ENCODE measurements around the gene LMAN1L. TPM values are rescaled to one million over a fixed set of nuclear protein-coding genes. Genes with fewer than 3 reads are reported as not detected.
"Not testable (repeated sequence)": the region's sequence is repeated elsewhere in the genome, so short reads cannot be mapped to it uniquely, and the experiment has no call there.

Gene LMAN1L
- total RNA-seq, 1 experiment from 2014 or later = not detected

DNA sequence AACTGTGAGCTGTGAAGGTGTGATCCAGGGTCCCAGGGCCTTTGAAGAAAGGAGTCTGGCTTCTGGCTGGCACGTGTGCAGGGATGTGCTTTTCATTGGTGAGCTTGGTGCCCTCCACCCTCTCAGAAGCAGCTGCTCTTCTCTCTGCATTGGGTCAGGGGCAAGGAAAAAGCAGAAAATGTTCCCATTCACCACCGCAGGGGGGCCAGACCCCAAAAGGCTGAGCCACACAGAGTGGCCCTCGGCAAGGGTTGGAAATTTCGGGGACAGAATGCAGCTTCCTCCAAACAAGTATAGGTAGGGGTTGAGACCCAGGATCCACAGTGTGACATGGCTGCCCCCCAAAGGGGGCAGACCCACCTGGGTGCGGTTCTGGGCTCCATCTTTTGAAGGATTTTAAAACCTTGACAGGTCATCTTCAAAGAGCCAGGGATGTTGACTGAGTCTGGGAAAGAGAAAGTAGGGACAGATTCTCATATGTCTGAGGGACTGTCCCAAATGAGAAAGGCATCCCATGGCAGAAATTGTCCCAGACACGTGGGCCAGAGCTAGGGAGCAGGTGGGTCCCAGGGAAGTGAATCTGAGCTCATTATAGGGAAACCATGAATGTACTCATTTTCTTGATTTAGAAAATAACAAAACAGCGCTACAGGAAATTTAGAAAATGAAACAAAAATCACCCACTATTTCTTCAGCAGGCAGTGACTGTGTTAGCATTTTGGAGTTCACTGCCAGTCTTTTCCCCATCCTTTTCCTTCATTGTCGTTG, 28.0 kb upstream of the LMAN1L start (continued):
- TF ChIP-seq CBFB (CRISPR knock-in tag; IDR thresholded peaks at IDR 0.05; ENCODE audit: low read depth) = no peak
- no peak for TF ChIP-seq ESRRA (CRISPR knock-in tag; IDR thresholded peaks at IDR 0.05; ENCODE audit: borderline replicate concordance)
- TF ChIP-seq, protein P1, sequence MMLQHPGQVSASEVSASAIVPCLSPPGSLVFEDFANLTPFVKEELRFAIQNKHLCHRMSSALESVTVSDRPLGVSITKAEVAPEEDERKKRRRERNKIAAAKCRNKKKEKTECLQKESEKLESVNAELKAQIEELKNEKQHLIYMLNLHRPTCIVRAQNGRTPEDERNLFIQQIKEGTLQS (CRISPR knock-in tag; conservative IDR thresholded peaks at IDR 0.05) = no peak
- TF ChIP-seq, protein P2, sequence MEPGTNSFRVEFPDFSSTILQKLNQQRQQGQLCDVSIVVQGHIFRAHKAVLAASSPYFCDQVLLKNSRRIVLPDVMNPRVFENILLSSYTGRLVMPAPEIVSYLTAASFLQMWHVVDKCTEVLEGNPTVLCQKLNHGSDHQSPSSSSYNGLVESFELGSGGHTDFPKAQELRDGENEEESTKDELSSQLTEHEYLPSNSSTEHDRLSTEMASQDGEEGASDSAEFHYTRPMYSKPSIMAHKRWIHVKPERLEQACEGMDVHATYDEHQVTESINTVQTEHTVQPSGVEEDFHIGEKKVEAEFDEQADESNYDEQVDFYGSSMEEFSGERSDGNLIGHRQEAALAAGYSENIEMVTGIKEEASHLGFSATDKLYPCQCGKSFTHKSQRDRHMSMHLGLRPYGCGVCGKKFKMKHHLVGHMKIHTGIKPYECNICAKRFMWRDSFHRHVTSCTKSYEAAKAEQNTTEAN (CRISPR knock-in tag; IDR thresholded peaks at IDR 0.05) = no peak

DNA sequence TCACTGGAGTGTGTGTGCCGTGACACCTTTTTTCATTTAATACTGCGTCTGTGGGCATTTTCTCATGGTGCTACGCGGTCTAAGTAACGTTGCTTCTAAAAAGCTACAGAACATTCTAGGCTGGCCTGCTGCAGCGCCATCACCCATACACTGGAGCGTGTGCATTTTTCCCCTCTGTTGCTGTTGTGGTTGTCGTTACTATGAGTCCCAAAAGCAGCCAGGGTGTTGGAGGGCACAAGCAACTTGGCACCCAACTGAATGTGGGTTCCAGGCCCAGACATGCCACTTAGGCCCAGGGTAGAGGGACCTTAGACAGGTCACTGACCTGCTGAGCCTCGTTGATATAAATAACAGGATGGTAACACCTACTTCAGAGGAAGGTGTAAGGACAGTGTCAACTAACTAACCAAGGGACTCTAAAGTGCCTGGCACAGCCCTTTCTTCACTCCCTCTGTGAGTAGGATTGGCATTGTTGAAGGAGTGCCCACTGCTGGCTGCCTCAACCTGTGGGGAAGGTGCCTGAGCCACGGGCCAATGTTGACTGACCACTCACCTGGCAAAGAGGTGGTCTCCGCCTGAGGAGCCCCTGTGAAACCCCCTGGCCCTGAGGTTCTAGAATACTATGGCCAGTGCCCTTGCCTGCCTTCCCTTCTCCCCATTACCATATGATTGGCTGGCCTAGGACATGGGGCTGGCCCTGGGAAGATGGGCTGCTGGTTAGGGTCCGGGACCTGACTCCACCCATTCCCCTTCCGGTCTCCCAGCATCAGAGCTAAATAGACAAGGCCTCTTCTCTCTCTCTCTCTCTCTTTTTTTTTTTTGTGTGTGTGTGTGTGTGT, 27.2 kb upstream of the LMAN1L start:
- Mint-ChIP-seq H3K9me3 (no peaks in the 10 kb centered on the region), H3K27me3 (ENCODE audit: low read depth) (peaks cover 12% of the 10 kb centered on the region), H3K4me1 (peaks cover 52% of the 10 kb centered on the region), H3K4me3 (no peak overlapping the region), H3K27ac (peak overlapping the region; percentile 73; the same call in 1 of the 2 replicates), H3K36me3 (no peaks in the 10 kb centered on the region)
- TF ChIP-seq, protein P3, sequence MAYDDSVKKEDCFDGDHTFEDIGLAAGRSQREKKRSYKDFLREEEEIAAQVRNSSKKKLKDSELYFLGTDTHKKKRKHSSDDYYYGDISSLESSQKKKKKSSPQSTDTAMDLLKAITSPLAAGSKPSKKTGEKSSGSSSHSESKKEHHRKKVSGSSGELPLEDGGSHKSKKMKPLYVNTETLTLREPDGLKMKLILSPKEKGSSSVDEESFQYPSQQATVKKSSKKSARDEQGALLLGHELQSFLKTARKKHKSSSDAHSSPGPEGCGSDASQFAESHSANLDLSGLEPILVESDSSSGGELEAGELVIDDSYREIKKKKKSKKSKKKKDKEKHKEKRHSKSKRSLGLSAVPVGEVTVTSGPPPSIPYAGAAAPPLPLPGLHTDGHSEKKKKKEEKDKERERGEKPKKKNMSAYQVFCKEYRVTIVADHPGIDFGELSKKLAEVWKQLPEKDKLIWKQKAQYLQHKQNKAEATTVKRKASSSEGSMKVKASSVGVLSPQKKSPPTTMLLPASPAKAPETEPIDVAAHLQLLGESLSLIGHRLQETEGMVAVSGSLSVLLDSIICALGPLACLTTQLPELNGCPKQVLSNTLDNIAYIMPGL (CRISPR knock-in tag; IDR thresholded peaks at IDR 0.05) = no peak
- TF ChIP-seq, protein P4, sequence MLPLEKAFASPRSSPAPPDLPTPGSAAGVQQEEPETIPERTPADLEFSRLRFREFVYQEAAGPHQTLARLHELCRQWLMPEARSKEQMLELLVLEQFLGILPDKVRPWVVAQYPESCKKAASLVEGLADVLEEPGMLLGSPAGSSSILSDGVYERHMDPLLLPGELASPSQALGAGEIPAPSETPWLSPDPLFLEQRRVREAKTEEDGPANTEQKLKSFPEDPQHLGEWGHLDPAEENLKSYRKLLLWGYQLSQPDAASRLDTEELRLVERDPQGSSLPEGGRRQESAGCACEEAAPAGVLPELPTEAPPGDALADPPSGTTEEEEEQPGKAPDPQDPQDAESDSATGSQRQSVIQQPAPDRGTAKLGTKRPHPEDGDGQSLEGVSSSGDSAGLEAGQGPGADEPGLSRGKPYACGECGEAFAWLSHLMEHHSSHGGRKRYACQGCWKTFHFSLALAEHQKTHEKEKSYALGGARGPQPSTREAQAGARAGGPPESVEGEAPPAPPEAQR (CRISPR knock-in tag; IDR thresholded peaks at IDR 0.05) = no peak
- TF ChIP-seq, protein P5, sequence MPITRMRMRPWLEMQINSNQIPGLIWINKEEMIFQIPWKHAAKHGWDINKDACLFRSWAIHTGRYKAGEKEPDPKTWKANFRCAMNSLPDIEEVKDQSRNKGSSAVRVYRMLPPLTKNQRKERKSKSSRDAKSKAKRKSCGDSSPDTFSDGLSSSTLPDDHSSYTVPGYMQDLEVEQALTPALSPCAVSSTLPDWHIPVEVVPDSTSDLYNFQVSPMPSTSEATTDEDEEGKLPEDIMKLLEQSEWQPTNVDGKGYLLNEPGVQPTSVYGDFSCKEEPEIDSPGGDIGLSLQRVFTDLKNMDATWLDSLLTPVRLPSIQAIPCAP (CRISPR knock-in tag; IDR thresholded peaks at IDR 0.05) = no peak
- TF ChIP-seq, protein P2 (CRISPR knock-in tag; IDR thresholded peaks at IDR 0.05) = no peak
- TF ChIP-seq, protein P6, sequence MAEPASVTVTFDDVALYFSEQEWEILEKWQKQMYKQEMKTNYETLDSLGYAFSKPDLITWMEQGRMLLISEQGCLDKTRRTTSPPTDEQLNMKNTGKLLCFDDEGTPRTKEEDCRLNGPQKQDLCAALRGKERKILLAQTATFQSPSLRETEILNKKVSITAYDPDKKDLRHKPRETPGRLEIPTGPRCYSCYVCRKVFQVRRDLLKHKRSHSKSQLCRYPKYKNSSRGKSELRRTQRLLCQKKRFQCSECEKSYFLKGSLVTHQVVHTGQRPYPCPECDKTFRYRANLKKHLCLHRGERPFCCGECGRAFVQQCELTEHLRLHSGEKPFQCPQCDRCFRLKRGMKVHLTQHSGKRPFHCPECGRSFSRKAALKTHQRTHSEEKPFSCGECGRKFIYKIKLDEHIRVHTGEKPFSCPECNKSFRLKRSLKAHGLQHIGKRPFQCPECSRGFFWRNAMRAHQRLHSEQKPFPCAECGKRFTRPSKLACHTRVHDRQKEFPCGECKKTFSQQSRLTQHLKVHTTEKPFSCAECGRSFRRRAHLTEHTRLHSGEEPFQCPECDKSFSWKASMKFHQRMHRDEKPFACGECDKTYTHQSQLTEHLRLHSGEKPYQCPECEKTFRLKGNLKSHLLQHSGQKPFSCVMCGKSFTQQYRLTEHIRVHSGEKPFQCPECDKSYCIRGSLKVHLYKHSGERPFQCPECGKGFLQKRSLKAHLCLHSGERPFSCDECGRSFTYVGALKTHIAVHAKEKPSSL (CRISPR knock-in tag; conservative IDR thresholded peaks at IDR 0.05) = no peak
- TF ChIP-seq, protein P7, sequence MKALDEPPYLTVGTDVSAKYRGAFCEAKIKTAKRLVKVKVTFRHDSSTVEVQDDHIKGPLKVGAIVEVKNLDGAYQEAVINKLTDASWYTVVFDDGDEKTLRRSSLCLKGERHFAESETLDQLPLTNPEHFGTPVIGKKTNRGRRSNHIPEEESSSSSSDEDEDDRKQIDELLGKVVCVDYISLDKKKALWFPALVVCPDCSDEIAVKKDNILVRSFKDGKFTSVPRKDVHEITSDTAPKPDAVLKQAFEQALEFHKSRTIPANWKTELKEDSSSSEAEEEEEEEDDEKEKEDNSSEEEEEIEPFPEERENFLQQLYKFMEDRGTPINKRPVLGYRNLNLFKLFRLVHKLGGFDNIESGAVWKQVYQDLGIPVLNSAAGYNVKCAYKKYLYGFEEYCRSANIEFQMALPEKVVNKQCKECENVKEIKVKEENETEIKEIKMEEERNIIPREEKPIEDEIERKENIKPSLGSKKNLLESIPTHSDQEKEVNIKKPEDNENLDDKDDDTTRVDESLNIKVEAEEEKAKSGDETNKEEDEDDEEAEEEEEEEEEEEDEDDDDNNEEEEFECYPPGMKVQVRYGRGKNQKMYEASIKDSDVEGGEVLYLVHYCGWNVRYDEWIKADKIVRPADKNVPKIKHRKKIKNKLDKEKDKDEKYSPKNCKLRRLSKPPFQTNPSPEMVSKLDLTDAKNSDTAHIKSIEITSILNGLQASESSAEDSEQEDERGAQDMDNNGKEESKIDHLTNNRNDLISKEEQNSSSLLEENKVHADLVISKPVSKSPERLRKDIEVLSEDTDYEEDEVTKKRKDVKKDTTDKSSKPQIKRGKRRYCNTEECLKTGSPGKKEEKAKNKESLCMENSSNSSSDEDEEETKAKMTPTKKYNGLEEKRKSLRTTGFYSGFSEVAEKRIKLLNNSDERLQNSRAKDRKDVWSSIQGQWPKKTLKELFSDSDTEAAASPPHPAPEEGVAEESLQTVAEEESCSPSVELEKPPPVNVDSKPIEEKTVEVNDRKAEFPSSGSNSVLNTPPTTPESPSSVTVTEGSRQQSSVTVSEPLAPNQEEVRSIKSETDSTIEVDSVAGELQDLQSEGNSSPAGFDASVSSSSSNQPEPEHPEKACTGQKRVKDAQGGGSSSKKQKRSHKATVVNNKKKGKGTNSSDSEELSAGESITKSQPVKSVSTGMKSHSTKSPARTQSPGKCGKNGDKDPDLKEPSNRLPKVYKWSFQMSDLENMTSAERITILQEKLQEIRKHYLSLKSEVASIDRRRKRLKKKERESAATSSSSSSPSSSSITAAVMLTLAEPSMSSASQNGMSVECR (CRISPR knock-in tag; IDR thresholded peaks at IDR 0.05; ENCODE audit: borderline replicate concordance) = no peak
- ChIA-PET POLR2A (no interaction called here), CTCF (interaction anchor here (0.7 to 14.8 kb wide), 2 partner anchors 11 to 155 kb away, joined by 3 to 360 read pairs; no protein-coding TSS in a partner anchor)
- no peak for ATAC-seq
- DNase-seq (ENCODE audit: low spot score) = no peak

DNA sequence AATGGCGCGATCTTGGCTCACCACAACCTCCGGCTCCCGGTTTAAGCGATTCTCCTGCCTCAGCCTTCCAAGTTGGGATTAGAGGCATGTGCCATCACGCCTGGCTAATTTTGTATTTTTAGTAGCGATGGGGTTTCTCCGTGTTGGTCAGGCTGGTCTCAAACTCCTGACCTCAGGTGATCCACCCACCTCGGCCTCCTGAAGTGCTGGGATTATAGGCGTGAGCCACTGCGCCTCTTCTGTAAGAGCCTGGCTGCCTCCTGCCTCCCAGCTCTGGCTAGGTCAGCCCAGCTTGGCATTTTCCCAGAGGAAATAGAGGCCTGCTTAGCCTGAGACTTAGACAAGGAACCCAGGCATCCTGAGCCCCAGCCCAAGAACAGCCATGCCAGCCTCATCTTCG, 26.6 kb upstream of the LMAN1L start:
- CTCF ChIA-PET = interaction anchor here (0.7 to 14.8 kb wide), 3 partner anchors 12 to 155 kb away, joined by 3 to 360 read pairs (median 40); no protein-coding TSS in a partner anchor
- H3K4me3 Mint-ChIP-seq; DNase-seq (ENCODE audit: low spot score); ATAC-seq; H3K27ac Mint-ChIP-seq; H3K9me3 Mint-ChIP-seq; POLR2A ChIA-PET; H3K36me3 Mint-ChIP-seq; H3K27me3 Mint-ChIP-seq (ENCODE audit: low read depth): not testable (repeated sequence)
- H3K4me1 Mint-ChIP-seq = peaks cover 46% of the 10 kb centered on the region
